Panc1 (cell line): ENCODE measurements around the gene FBXO10. TPM values are rescaled to one million over a fixed set of nuclear protein-coding genes. Genes with fewer than 3 reads are reported as not detected.

ENCODE experiments used
- ATAC-seq: fragments of 200-7000 bp; cut with Tn5 transposase; 2 replicates; pipeline ENCODE4 v1.9.1; 2020; ENCODE audit warnings: mild to moderate bottlenecking, moderate library complexity
- BruUV-seq: library from RNA; stranded (reverse); fragments of 400-500 nt; replicated peaks from 2 replicates; lab custom pipeline; 2021; lab: Mats Ljungman, UMichigan
- CTCF ChIA-PET: fragments of 300-600 bp; sonication (Branson Sonifier 250); formaldehyde crosslinking; loops from one replicate; lab custom pipeline; 2022; ENCODE audit warnings: antibody characterized with exemption; lab: Charles Lee
- POLR2A ChIA-PET: fragments of 300-600 bp; sonication (Branson Sonifier 250); formaldehyde crosslinking; loops from one replicate; lab custom pipeline; 2022; ENCODE audit warnings: antibody characterized with exemption; lab: Charles Lee
- DNase-seq: peaks from one replicate; pipeline ENCODE4 v3.0.0-alpha.2; 2010; ENCODE audit warnings: low read depth, low spot score
- H3K27ac ChIP-seq: 2 replicates; pipeline ENCODE4 v1.5.1; 2011; ENCODE audit warnings: mild to moderate bottlenecking, low read length, inconsistent platforms
- H3K27me3 ChIP-seq: fragments of 200-500 bp; sonication (Bioruptor generic); 2 replicates; pipeline ENCODE4 v1.6.0; 2014; ENCODE audit warnings: low read length, inconsistent platforms; ENCODE audit not compliant: control insufficient read depth, insufficient read depth
- H3K36me3 ChIP-seq: fragments of 200-500 bp; sonication (Bioruptor generic); 2 replicates; pipeline ENCODE4 v1.5.1; 2014; ENCODE audit warnings: inconsistent platforms, mild to moderate bottlenecking, low read length, moderate library complexity; ENCODE audit not compliant: control insufficient read depth, insufficient read depth
- H3K4me1 ChIP-seq: 2 replicates; pipeline ENCODE4 v1.5.1; 2011; ENCODE audit warnings: inconsistent platforms, mild to moderate bottlenecking, low read length, moderate library complexity; ENCODE audit not compliant: control insufficient read depth, insufficient read depth
- H3K4me3 ChIP-seq, 2 experiments: 2 replicates each; pipeline ENCODE4 v1.5.1; 2011 to 2012; ENCODE audit warnings: low read depth in 2 of 2, low read length in 2 of 2, mild to moderate bottlenecking in 2 of 2, inconsistent platforms in 1 of 2, moderate library complexity in 1 of 2
- H3K9me3 ChIP-seq: fragments of 200-500 bp; sonication (Bioruptor generic); 2 replicates; pipeline ENCODE4 v1.5.1; 2014; ENCODE audit warnings: low read depth, mild to moderate bottlenecking, inconsistent platforms, low read length, moderate library complexity; ENCODE audit not compliant: control insufficient read depth, insufficient read depth
- CTCF ChIP-seq: fragments of 450-650 bp; IDR thresholded peaks from 2 replicates; pipeline ENCODE4 v1.5.1; 2017; ENCODE audit warnings: mild to moderate bottlenecking
- POLR2AphosphoS5 ChIP-seq: IDR thresholded peaks from 2 replicates; pipeline ENCODE4 v1.6.1; 2012; ENCODE audit warnings: mild to moderate bottlenecking, low read depth, low read length, moderate library complexity
- SIN3A ChIP-seq: IDR thresholded peaks from 2 replicates; pipeline ENCODE4 v1.6.1; 2012; ENCODE audit warnings: low read depth, mild to moderate bottlenecking, low read length, moderate library complexity, borderline replicate concordance; ENCODE audit not compliant: insufficient read depth
- TCF7L2 ChIP-seq: IDR thresholded peaks from 2 replicates; pipeline ENCODE4 v1.6.1; 2011; ENCODE audit warnings: mild to moderate bottlenecking, low read depth, low read length, inconsistent platforms
- in situ Hi-C: cut with HindIII; loops from 2 replicates; pipeline ENCODE4 v1.10.0; 2016; ENCODE audit warnings: low sequenced_read_pairs, low pct_unique_long_range_greater_than_20kb
- intact Hi-C: fragments of 100-400 bp; cut with micrococcal nuclease; formaldehyde crosslinking; loops from one replicate; pipeline ENCODE4 v1.10.0; 2022; ENCODE audit not compliant: unreplicated experiment
- total RNA-seq: library from RNA; stranded (reverse); gene quantifications from one replicate; pipeline ENCODE4 v1.2.1, GENCODE V29; 2021; ENCODE audit not compliant: unreplicated experiment
- TF ChIP-seq, protein P1 (sequence below), 2 experiments: IDR thresholded peaks; 2 replicates each; pipeline ENCODE4 v1.6.1; 2011 to 2012; ENCODE audit warnings: low read depth in 2 of 2, control low read depth in 1 of 2, low read length in 1 of 2, mild to moderate bottlenecking in 1 of 2, moderate library complexity in 1 of 2; ENCODE audit not compliant: insufficient read depth in 1 of 2

FBXO10 gene
- total RNA-seq, 1 experiment from 2014 or later = 39.8 TPM

- no peak overlapping the region for H3K4me3 ChIP-seq
- H3K27ac ChIP-seq = no peak overlapping the region
- no TSS peak for BruUV-seq
- ChIA-PET POLR2A (interaction anchor here (0.6 kb wide), 1 partner anchor 27 kb away, joined by 4 read pairs; no protein-coding TSS in a partner anchor), CTCF (interaction anchor here (0.7 kb wide), 1 partner anchor 51 kb away, joined by 5 read pairs; no protein-coding TSS in a partner anchor)
- no peak for ATAC-seq
- 0 out of 2 replicates have a peak, but pooled peaks cover 3% of the 10 kb centered on the region for H3K36me3 ChIP-seq
- intact Hi-C loops = no loop called here
- no peak for TF ChIP-seq TCF7L2
- TF ChIP-seq, protein P1, sequence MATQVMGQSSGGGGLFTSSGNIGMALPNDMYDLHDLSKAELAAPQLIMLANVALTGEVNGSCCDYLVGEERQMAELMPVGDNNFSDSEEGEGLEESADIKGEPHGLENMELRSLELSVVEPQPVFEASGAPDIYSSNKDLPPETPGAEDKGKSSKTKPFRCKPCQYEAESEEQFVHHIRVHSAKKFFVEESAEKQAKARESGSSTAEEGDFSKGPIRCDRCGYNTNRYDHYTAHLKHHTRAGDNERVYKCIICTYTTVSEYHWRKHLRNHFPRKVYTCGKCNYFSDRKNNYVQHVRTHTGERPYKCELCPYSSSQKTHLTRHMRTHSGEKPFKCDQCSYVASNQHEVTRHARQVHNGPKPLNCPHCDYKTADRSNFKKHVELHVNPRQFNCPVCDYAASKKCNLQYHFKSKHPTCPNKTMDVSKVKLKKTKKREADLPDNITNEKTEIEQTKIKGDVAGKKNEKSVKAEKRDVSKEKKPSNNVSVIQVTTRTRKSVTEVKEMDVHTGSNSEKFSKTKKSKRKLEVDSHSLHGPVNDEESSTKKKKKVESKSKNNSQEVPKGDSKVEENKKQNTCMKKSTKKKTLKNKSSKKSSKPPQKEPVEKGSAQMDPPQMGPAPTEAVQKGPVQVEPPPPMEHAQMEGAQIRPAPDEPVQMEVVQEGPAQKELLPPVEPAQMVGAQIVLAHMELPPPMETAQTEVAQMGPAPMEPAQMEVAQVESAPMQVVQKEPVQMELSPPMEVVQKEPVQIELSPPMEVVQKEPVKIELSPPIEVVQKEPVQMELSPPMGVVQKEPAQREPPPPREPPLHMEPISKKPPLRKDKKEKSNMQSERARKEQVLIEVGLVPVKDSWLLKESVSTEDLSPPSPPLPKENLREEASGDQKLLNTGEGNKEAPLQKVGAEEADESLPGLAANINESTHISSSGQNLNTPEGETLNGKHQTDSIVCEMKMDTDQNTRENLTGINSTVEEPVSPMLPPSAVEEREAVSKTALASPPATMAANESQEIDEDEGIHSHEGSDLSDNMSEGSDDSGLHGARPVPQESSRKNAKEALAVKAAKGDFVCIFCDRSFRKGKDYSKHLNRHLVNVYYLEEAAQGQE (IDR thresholded peaks at IDR 0.05; ENCODE audit: insufficient read depth in 1 of 2, low read depth in 2 of 2, low read length in 1 of 2) = no peak
- TF ChIP-seq CTCF = no peak
- TF ChIP-seq SIN3A = no peak
- TF ChIP-seq POLR2AphosphoS5 = no peak
- 0 out of 2 replicates have a peak, but pooled peaks cover 5% of the 10 kb centered on the region for H3K4me1 ChIP-seq
- H3K9me3 ChIP-seq = no peaks in the 10 kb centered on the region
- in situ Hi-C loops = no loop called here
- DNase-seq = no peak
- no peaks in the 10 kb centered on the region for H3K27me3 ChIP-seq
These were observed 33.7 kb downstream of the FBXO10 start for GRCh38 chr9:37542488-37542887.

DNA sequence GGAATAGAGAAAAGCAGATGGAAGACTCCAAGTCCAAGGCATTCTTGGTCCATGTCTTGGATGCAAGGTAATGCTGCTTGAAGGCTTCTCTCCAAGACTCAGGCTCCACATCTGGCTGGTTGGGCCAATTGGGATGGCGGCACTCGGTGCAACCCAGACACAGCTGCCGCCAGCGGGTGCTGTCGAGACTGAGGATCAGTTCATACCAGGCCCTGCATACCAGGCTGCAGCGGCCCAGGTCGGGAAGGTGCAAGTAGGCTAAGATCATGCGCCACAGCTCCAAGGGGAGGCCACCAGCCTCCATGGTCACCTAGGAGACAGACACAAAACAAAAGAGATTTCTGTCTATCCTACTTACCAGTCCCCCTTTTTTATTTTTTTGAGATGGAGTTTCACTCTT lies 34.7 kb downstream of the FBXO10 start:
- H3K9me3 ChIP-seq = no peaks in the 10 kb centered on the region

More for the DNA sequence above, 34.7 kb downstream of the FBXO10 start:
- POLR2A ChIA-PET = no interaction called here
- CTCF ChIA-PET = no interaction called here
- intact Hi-C loops (no loop called here), in situ Hi-C loops (no loop called here)
- no peak overlapping the region for H3K4me3 ChIP-seq
- H3K4me1 ChIP-seq = 0 out of 2 replicates have a peak, but pooled peaks cover 4% of the 10 kb centered on the region
- H3K27ac ChIP-seq = no peak overlapping the region
- H3K36me3 ChIP-seq = peaks cover 3% of the 10 kb centered on the region; the same call in 1 of the 2 replicates
- ATAC-seq (no peak), DNase-seq (no peak)
- no TSS peak for BruUV-seq
- TF ChIP-seq TCF7L2 = no peak
- TF ChIP-seq, protein P1 (IDR thresholded peaks at IDR 0.05; ENCODE audit: insufficient read depth in 1 of 2, low read depth in 2 of 2, low read length in 1 of 2) = no peak
- no peaks in the 10 kb centered on the region for H3K27me3 ChIP-seq
